Smooth muscle cell of bladder (primary cell): Measurements from ENCODE around the gene DEDD2. TPM values are rescaled to one million over a fixed set of nuclear protein-coding genes. Genes with fewer than 3 reads are reported as not detected.

Experiments
- total RNA-seq: library from RNA; depleted of rRNA; stranded (reverse); fragments of >200 nt; gene quantifications from 2 replicates; pipeline ENCODE4 v1.2.3, GENCODE V29; 2014

DEDD2 gene
- total RNA-seq = 13.2 and 13.7 TPM in 2 replicates

GRCh38 chr19:42217520-42218437 lies at the start of gene DEDD2:
TSS of gene DEDD2 (minus strand) at chr19:42217677. CDS start at chr19:42217007, 670 bp downstream.

GRCh38 chr19:42254850-42255765 lies 37.6 kb upstream of the DEDD2 start, which contains the start of gene ERF:
TSS of gene ERF (minus strand) at chr19:42255128. CDS start at chr19:42254999, 129 bp downstream.

GRCh38 chr19:42242512-42243409 lies 25.3 kb upstream of the DEDD2 start, which contains the start of gene GSK3A:
TSS of gene GSK3A (minus strand) at chr19:42242602. CDS start at chr19:42242465, 137 bp downstream.

GRCh38 chr19:42219812-42220750 lies 2.6 kb upstream of the DEDD2 start, which contains the start of gene ZNF526:
TSS of gene ZNF526 (plus strand) at chr19:42220312. CDS start at chr19:42224404, 4,092 bp downstream.

Other genes with a start within 250 kb of the DEDD2 start
- under 0.01 and 0.09 TPM in 2 replicates for gene ATP1A3, start 223.4 kb downstream of the DEDD2 start, total RNA-seq
- gene GRIK5, start 147.5 kb downstream of the DEDD2 start, total RNA-seq = not detected in 2 replicates
- 5.4 and 7.1 TPM in 2 replicates for gene ZNF574, start 141.5 kb downstream of the DEDD2 start, total RNA-seq
- gene POU2F2, start 85.2 kb downstream of the DEDD2 start, total RNA-seq = under 0.01 TPM in 2 replicates
- gene ZNF526, start 2.6 kb upstream of the DEDD2 start, total RNA-seq = 5.7 and 8.4 TPM in 2 replicates
- gene GSK3A, start 24.9 kb upstream of the DEDD2 start, total RNA-seq = 5.3 and 7.7 TPM in 2 replicates
- gene ERF, start 37.5 kb upstream of the DEDD2 start, total RNA-seq = 8.1 and 13.7 TPM in 2 replicates
- 7.1 and 13.9 TPM in 2 replicates for gene CIC, start 51.6 kb upstream of the DEDD2 start, total RNA-seq
- 0.09 and 0.14 TPM in 2 replicates for gene PRR19, start 84.5 kb upstream of the DEDD2 start, total RNA-seq
- gene PAFAH1B3, start 84.9 kb upstream of the DEDD2 start, total RNA-seq = 10.8 and 16.1 TPM in 2 replicates
- not detected in 2 replicates for gene TMEM145, start 95.6 kb upstream of the DEDD2 start, total RNA-seq
- gene MEGF8, start 108.0 kb upstream of the DEDD2 start, total RNA-seq = 17.4 and 27.0 TPM in 2 replicates
- not detected in 2 replicates for gene CNFN, start 172.6 kb upstream of the DEDD2 start, total RNA-seq
- gene LIPE, start 209.7 kb upstream of the DEDD2 start, total RNA-seq = 2.4 and 3.0 TPM in 2 replicates
- gene CXCL17, start 225.3 kb upstream of the DEDD2 start, total RNA-seq = not detected in 2 replicates